Kidney (tissue), 14 donors: Measurements from ENCODE around the gene TMEM50B. TPM values are rescaled to one million over a fixed set of nuclear protein-coding genes. Genes with fewer than 3 reads are reported as not detected.

Experiments
- DNase-seq, 5 donors: peaks; one replicate each; pipeline ENCODE4 v3.0.0-alpha.2; 2013 to 2020
- FAIRE-seq: peaks from 2 replicates; lab custom pipeline; 2012; peaks lifted over from hg19 to GRCh38; lab: Jason Lieb, UNC
- H3K27ac ChIP-seq, 2 donors: one replicate each; pipeline ENCODE4 v1.7.0; 2013; ENCODE audit warnings: low read depth in 2 of 2, low read length in 2 of 2, inconsistent platforms in 1 of 2
- H3K27me3 ChIP-seq: one replicate; pipeline ENCODE4 v1.7.1; 2013; ENCODE audit warnings: low read length, inconsistent platforms; ENCODE audit not compliant: control insufficient read depth, insufficient read depth
- H3K36me3 ChIP-seq, 3 donors: one replicate each; pipeline versions ENCODE4 v1.7.0 to v1.7.1; 2013; ENCODE audit warnings: low read length in 3 of 3, control low read depth in 1 of 3, inconsistent platforms in 1 of 3; ENCODE audit not compliant: insufficient read depth in 3 of 3, control insufficient read depth in 2 of 3
- H3K4me1 ChIP-seq, 3 donors: one replicate each; pipeline versions ENCODE4 v1.7.0 to v1.7.1; 2013; ENCODE audit warnings: low read length in 3 of 3, inconsistent platforms in 1 of 3, low read depth in 1 of 3; ENCODE audit not compliant: control insufficient read depth in 2 of 3, insufficient read depth in 2 of 3
- H3K4me3 ChIP-seq, 3 donors: one replicate each; pipeline versions ENCODE4 v1.7.0 to v1.8.1; 2013; ENCODE audit warnings: low read length in 3 of 3, control low read depth in 1 of 3, inconsistent platforms in 1 of 3
- H3K9ac ChIP-seq, 3 donors: one replicate each; pipeline versions ENCODE4 v1.7.0 to v1.7.1; 2013; ENCODE audit warnings: low read length in 3 of 3, control low read depth in 1 of 3, inconsistent platforms in 1 of 3
- H3K9me3 ChIP-seq, 3 donors: one replicate each; pipeline versions ENCODE4 v1.7.0 to v1.7.1; 2013; ENCODE audit warnings: low read length in 3 of 3, control low read depth in 1 of 3, inconsistent platforms in 1 of 3; ENCODE audit not compliant: control insufficient read depth in 2 of 3, insufficient read depth in 1 of 3
- CTCF ChIP-seq: IDR thresholded peaks from 3 replicates; pipeline ENCODE4 v1.5.1; 2012; ENCODE audit warnings: mild to moderate bottlenecking, moderate library complexity, borderline replicate concordance; ENCODE audit not compliant: insufficient read depth; ENCODE audit errors: extremely low read depth
- intact Hi-C: fragments of 100-400 bp; cut with DNase I; formaldehyde crosslinking; loops from one replicate; pipeline ENCODE4 v1.11.1; 2022
- polyA plus RNA-seq: library from polyadenylated mRNA; stranded (reverse); fragments of 350-450 nt; fragmentation: Illumina TruSeq; extraction: RNeasy Lipid Tissue Mini Kit (QIAGEN cat#74804); gene quantifications from one replicate; pipeline ENCODE4 v1.2.3, GENCODE V29; 2014; ENCODE audit warnings: low read depth, low replicate concordance; ENCODE audit not compliant: insufficient read depth
- total RNA-seq: library from RNA; stranded (reverse); fragmentation: NEBNext Ultra II Directional; extraction: Animal tissue kit (Norgen Biotek cat#: 25700); gene quantifications from one replicate; pipeline ENCODE4 v1.2.1, GENCODE V29; 2021
- donor health status: control.
- donor health status: control.
- donor health status: control.
- donor health status: control.
- donor health status: control.
- donor health status: DM: yes; HTN: yes; CAD: no.
- donor health status: Normal renal cell carcinoma (clear cell type).

Gene TMEM50B
- total and polyA plus RNA-seq, 2 donors from 2014 or later: 63.7 to 87.6 TPM

GRCh38 chr21:33522297-33522952, 42.7 kb upstream of the TMEM50B start:
- Histone ChIP-seq H3K36me3 (peaks cover 0 to 23% (median 14%) of the 10 kb centered on the region in 3 donors), H3K4me1 (no peaks in the 10 kb centered on the region), H3K27me3 (no peaks in the 10 kb centered on the region), H3K9ac (no peak overlapping the region), H3K27ac (no peak overlapping the region), H3K4me3 (no peak overlapping the region), H3K9me3 (no peaks in the 10 kb centered on the region)
- no peak for TF ChIP-seq CTCF
- FAIRE-seq: no peak
- intact Hi-C loops: no loop called here
- no peak for DNase-seq

DNA sequence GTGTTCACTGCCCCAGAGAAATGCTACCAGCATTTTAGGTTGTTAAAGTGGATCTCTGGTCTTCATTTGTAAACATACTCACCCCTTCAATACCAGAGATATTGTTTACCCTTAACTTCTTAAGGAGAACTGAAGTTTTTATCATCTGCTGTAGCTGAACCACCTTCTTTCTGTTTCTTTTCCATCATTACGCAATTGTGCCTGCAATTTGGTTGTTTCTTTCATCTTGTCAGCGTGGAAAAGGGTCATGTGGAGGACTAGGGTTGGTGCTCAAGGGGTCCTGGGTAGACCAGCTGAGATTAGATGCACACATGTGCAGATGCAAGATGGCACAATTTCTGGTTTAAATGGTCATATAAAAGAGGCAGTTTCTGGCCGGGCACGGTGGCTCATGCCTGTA, 39.1 kb upstream of the TMEM50B start:
- no peak overlapping the region for H3K27ac ChIP-seq
- no peak overlapping the region for H3K9ac ChIP-seq
- H3K36me3 ChIP-seq: peaks cover 2 to 42% (median 32%) of the 10 kb centered on the region in 3 donors
- FAIRE-seq (no peak), DNase-seq (no peak)
- intact Hi-C loops: no loop called here
- no peak overlapping the region for H3K4me3 ChIP-seq
- H3K4me1 ChIP-seq: no peaks in the 10 kb centered on the region
- H3K9me3 ChIP-seq: no peaks in the 10 kb centered on the region
- TF ChIP-seq CTCF: no peak
- H3K27me3 ChIP-seq: no peaks in the 10 kb centered on the region

GRCh38 chr21:33514229-33514628, 34.5 kb upstream of the TMEM50B start:
- Histone ChIP-seq H3K27ac (no peak overlapping the region), H3K4me1 (no peaks in the 10 kb centered on the region), H3K9me3 (no peaks in the 10 kb centered on the region), H3K4me3 (no peak overlapping the region), H3K9ac (no peak overlapping the region), H3K36me3 (peaks cover 2 to 53% (median 36%) of the 10 kb centered on the region in 3 donors), H3K27me3 (no peaks in the 10 kb centered on the region)
- DNase-seq (no peak), FAIRE-seq (no peak)
- TF ChIP-seq CTCF: no peak
- intact Hi-C loops: no loop called here
